Measurements from ENCODE around the gene ARNT2.

The ARNT2 gene

DNA sequence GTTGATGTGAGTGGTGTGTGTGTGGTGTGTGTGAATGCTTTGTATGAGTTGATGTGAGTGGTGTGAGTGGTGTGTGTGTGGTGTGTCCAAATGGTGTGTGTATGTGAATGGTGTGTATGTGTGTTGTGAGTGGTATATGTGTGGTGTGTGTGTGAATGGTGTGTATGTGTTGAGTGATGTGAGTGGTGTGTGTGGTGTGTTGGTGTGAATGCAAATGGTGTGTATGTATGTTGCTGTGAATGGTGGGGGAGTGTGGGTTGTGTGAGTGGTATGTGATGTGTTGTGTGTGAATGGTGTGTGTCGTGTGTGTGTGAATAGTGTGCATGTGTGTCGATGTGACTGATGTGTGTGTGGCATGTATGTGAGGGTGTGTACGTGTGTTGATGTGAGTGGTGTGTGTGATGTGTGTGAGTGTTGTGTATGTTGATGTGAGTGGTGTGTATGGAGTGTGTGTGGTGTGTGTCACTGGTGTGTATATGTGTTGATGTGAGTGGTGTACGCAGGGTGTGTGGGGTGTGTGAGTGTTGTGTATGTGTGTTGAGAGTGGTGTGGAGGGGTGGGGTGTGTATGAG is 40.6 kb downstream of the ARNT2 start:
- DNase-seq, result no peak

GRCh38 chr15:80445300-80446041 is 41.3 kb downstream of the ARNT2 start:
- no peak for DNase-seq

DNA sequence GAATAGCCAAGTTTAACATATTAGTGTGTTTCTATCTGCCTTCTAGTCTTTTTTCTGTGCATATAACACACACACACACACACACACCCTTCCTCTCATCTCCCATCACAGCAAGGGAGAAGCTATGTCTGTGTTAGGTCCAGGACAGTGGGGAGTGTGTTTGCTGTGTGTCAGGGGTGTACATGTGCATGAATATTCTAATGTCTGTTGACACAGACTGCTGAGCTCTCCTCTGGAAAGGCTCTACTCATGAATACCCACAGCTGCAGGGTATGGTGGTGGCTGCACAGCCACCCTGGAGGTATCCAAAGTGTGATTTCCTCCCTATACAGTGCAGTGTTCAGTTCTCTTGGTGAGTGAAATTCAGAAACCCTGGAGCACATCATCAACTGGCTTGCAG is 42.9 kb downstream of the ARNT2 start:
- no peak for DNase-seq

DNA sequence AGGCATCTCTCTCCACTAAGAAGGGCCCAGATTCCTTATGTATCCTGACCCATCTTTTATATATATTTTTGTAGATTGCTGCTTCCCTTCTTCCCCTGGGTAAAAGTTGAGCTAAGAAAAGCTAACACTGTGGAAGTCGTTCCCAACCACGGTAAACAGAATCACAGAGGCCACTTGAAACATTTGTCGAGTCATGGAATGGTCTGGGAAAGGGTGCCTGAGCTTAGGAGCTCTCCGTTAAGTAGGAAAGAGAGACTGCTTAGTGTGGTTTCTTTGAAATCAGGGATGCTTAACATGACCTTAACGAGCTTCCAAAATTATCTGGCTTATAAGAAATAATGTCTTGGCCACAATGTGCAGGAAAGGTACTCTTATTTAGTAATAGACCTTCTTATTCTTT is 45.6 kb downstream of the ARNT2 start:
- no peak for DNase-seq

- DNase-seq, result no peak
Observed at GRCh38 chr15:80450811-80451321, 46.7 kb downstream of the ARNT2 start.

GRCh38 chr15:80452166-80452565 is 48.0 kb downstream of the ARNT2 start:
- no peak for DNase-seq

- no peak for DNase-seq
Observed at GRCh38 chr15:80455051-80455648, 51.0 kb downstream of the ARNT2 start.

GRCh38 chr15:80455668-80456442 is 51.7 kb downstream of the ARNT2 start:
- DNase-seq, result peak; percentile 26

DNA sequence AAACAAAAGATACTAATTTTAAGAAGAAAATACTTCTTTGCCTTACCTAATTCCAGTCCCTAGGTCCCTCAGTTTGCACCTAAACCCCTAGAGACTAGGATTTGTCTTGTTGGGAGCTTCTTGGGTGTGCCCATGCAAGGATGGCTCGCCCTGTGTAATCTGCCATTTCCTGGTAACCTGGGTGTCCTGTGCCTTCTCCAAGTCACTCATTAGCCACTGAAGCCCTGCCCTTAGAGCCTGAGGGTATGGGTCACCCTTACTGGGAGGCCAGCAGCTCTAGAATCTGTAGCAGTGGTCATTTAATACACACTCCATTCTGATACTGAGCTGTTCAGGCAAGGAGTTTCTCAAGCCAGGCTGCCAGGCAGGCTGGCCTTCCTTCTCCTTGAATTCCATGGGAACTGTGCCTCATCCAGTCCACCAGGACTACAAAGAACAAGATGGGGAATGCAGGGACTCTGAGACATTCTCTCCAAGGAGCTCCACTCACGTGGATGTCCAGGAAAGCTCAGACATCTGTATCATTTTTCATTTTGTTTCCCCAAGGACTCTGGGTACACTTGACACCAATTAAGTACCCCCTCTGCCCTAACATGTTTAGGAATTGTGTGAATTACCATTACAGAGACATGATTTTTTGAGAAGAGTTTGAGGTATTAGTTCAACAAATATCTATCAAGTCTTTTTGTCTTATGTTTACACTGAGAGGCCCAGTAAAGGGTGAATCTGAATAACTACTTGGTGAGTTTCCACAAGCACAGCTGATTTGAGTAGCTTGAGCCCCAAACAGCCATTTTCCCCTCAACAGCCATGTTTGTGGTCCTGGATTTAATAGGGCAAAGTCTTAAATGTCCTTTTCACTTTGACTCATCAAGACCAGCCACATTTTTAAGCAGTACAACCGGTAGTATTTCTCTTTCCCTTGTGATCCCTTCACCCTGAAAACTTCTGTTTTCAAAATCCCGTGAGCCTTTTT is 52.6 kb downstream of the ARNT2 start:
- DNase-seq, result no peak

- DNase-seq, result no peak
Observed at GRCh38 chr15:80457896-80458295, 53.7 kb downstream of the ARNT2 start.

DNA sequence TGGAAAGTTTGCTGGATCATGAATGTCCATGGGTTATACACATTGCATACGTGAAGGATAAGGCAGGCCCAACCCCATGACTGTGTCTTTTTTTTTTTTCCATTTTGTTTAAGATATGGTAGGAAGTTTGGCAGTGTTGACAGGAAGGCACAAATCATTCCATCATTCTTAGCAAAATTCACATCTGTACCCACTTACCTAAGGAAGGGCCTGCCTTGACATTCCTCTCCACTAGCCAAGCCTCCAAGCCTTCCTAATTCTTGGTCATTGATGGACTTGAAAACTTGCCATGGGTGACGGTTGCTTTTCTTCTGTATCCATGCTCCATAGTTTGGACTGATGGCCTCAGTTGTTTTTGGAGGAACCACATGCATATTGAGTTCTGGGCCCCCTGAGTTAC is 54.4 kb downstream of the ARNT2 start:
- no peak for DNase-seq

DNA sequence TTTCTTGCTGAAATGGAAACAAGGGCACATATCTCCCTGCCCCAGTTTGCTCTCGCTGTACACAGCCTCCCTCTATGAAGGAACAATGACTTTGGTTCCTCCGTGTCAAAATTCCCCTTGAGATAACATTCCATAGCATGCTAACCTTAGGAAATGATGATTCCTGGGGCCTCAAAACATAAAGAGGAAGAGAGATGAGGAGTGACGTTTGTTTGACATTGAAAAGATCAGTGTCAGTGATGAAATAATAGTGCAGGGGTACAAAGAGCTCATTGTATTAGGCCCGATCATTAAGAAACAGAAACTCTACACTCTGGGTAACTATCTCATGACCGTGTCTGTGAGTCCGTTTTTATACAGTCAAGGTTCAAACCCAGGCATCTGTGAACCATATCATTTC is 55.2 kb downstream of the ARNT2 start:
- DNase-seq, result no peak

DNA sequence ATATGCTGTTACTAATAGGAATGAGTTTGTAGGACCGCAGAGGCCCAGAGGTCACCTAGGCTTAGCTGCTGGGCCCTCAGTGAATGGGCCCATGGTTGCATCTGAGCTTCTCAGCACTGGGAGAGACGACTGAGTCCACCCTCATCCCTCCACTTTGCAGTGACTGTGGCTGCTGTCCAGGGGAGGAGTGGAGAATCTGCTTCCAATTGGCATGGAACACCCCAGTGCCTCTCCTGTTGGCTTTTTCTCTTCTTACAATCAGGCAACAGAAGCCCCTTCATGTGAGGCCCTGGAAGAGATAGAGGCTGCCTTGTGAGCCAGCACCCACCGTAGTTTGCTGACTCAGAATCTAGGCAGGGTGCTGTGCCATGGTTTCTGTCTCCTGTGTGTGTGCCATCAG is 55.6 kb downstream of the ARNT2 start:
- DNase-seq, result no peak

- DNase-seq, result no peak
Observed at GRCh38 chr15:80461356-80462095, 57.3 kb downstream of the ARNT2 start.

GRCh38 chr15:80462111-80462510 is 57.9 kb downstream of the ARNT2 start:
- no peak for DNase-seq

DNA sequence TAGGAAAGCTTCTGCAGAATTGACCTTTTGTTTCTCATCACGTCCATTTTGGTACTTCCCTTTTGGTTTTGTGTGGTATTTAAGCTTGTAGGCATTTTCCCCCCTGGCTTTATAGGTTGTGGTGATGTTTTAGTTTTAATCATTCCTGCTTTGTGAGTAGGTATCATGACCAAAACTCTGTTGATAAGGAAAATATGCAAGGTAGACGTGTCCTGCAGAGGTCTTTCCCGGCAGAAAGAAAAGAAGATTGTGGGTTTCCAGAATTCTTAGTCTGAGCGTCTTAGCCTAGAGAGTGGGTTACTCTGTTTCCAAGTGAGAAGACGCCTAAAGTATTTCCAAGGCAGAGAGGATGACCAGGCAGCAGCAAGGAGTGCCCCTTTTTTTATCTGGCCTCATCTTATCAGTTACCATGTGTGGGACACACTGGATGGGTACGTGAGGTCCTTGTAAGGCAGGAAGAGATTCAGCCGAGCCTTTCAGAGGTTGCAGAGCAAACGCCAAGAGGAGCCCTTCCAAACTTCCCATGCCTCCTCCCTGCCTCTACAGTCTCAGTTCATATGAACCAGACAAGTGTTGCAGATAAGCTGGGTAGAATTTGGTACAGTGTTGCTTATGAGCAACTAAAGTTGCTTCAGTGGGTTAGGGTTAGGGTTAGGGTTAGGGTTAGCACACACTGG is 58.8 kb downstream of the ARNT2 start:
- DNase-seq, result no peak

DNA sequence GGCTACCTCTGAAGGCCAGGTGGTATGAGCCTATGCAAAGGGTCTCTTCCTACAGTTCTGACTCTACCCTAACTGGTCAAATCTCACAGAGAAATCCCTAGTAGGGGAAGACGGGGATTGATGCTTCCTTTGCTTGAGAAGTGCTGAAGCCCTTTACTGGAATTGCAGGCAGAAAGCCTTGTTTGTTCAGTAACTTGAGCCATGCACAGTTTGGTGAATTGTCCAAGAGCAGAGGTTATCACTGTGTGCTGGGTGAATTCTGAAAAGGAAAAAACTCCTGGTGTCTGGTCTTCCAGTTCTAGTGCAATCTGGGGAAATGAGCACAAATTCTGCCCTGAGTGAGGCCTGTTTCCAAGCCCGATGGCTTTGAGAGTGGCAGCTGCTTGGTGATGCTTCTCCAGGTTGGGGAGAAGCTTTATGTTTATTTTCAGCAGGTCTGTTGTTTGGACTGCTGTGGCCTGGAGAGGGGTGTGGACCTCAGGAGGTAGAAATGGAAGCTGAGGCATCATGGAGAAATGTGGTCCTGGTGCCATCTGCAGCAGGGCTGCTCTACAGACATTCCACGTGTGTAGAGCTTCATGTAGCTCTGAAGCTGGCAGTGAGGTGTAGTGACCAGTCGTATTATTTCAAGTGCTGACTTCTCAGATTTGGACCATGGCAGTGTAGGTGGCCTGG is 60.9 kb downstream of the ARNT2 start:
- peak; percentile 13 for DNase-seq

DNA sequence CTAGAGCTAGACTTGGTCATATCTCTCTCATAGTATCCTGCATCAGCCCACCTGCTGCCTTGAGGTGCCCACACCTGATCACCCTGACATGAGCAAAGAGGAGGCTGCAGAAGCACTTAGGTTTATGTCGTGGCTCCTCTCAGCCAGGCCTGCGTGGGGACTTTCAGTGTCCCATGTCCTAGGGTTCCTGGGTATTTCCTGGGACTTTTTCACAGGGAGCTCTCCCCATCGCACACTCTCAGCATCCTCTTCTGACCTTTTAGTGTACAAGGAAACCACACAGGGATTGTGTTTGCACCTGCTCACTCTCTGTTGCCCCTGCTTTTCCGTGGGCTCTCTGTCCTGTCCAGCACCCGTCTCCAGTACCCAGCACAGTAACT is 61.4 kb downstream of the ARNT2 start:
- DNase-seq, result no peak

DNA sequence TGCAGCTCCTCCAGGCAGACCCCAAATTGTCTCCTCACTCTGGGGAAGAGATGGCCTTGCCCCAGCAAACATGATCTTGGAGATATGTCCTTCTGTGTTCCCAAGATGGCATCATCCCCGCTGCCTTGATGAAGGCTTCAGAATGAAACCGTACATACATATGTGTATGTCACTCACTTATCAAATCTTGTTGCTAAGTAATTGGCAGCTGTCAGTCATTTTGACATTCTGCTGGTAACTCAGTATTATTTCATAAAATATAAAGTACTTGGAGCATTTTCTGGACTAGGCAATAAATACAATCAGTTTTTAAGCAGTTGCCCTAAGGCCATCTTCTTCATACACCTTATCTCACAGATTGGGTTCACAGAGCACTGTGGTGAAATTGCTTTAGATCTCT is 62.4 kb downstream of the ARNT2 start:
- DNase-seq, result no peak

DNA sequence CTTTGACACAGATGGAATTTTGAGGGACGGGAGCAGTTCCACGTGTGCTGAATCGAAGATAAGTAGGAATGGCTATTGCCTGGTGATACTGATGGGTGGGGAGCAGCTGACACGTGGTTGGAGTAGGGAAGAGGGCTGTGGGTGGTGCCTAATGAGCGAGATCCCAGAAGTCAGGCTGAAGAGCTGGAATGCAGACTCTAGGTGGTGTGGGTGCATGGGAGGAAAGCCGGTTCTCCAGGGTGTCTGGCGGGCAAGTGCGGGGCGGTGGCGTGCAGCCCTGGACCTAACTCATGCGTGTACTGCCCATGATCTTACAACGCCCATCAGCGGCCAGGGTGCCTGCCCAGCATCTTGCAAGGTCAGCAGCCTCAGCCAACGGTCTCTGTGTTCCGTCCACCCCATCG is 63.1 kb downstream of the ARNT2 start:
- no peak for DNase-seq
